Testis (tissue), 2 donors: Measurements from ENCODE around the gene HYKK.

Source experiments
- POLR2A ChIP-seq: fragments of 450-650 bp; IDR thresholded peaks from one replicate; pipeline ENCODE4 v1.6.1; 2017; ENCODE audit warnings: antibody characterized with exemption, mild to moderate bottlenecking, moderate library complexity
- TF ChIP-seq, protein P1 (sequence below), 3 experiments: fragments of 450-650 bp in 2 of 3; fragments of 200-600 bp in 1 of 3; sonication (generic) in 1 of 3; IDR thresholded peaks; one replicate each; pipeline ENCODE4 v1.5.1; 2016 to 2019; ENCODE audit warnings: antibody characterized with exemption in 3 of 3, mild to moderate bottlenecking in 2 of 3, moderate library complexity in 1 of 3

DNA sequence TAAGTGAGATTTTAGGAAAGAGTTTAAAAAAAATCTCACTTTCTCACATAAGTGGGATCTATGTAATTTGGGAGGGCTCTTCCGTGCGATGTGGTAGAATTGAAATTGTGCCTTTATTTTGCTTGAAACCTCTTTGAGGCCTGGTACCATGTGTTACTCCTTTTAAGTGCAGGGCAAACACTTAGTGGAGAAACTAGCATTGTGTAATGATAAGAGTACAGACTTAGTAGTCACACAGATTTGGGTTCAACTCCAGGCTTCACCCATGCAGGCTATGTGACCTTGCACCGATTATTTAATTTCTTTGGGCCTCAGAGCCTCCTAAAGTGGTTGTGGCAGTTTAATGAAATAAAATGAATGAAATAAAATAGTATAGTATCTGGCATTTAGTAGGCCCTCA is 35.3 kb downstream of the HYKK start:
- TF ChIP-seq, protein P1, sequence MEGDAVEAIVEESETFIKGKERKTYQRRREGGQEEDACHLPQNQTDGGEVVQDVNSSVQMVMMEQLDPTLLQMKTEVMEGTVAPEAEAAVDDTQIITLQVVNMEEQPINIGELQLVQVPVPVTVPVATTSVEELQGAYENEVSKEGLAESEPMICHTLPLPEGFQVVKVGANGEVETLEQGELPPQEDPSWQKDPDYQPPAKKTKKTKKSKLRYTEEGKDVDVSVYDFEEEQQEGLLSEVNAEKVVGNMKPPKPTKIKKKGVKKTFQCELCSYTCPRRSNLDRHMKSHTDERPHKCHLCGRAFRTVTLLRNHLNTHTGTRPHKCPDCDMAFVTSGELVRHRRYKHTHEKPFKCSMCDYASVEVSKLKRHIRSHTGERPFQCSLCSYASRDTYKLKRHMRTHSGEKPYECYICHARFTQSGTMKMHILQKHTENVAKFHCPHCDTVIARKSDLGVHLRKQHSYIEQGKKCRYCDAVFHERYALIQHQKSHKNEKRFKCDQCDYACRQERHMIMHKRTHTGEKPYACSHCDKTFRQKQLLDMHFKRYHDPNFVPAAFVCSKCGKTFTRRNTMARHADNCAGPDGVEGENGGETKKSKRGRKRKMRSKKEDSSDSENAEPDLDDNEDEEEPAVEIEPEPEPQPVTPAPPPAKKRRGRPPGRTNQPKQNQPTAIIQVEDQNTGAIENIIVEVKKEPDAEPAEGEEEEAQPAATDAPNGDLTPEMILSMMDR (IDR thresholded peaks at IDR 0.05), result no peak
- no peak for TF ChIP-seq POLR2A
